ENCODE results near the gene NHLH1.

DNA sequence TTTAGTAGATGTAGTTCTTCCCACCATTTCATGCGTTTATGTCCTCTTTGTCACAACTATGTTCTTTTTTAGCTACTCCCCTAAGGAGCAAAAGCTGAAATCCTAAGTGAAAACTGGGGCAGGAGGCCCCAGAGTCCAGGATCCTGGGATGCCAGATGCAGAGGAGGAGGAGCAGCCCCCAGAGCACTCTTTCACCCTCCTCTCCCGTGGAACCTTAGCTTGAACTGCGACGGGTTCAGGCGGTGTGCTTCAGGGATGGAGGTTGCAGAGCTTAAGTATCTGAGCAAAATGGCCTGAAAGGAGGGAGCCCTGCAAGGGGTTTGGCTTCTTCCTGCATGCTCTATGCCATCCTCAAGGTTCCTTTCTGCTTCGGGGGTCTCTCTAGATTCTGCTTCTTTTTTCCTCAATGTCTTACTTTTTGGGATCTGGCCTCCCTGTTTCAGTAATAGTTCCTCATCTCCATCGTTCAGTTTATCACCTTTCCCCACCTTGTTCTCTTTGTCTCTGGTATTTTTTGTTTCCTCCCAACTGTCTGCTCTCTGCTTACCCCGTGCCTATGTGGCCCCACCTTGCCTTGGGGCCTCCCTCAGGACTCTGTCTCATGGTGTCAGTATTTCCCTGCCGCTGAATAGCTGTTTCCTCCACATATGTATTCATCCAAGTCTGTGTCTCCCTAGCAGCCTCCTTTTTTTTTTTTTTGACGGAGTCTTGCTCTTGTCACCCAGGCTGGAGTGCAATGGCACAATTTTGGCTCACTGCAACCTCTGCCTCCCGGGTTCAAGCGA, 2.7 kb upstream of the NHLH1 start:
- TF ChIP-seq, protein P1, sequence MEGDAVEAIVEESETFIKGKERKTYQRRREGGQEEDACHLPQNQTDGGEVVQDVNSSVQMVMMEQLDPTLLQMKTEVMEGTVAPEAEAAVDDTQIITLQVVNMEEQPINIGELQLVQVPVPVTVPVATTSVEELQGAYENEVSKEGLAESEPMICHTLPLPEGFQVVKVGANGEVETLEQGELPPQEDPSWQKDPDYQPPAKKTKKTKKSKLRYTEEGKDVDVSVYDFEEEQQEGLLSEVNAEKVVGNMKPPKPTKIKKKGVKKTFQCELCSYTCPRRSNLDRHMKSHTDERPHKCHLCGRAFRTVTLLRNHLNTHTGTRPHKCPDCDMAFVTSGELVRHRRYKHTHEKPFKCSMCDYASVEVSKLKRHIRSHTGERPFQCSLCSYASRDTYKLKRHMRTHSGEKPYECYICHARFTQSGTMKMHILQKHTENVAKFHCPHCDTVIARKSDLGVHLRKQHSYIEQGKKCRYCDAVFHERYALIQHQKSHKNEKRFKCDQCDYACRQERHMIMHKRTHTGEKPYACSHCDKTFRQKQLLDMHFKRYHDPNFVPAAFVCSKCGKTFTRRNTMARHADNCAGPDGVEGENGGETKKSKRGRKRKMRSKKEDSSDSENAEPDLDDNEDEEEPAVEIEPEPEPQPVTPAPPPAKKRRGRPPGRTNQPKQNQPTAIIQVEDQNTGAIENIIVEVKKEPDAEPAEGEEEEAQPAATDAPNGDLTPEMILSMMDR (IDR thresholded peaks at IDR 0.05) = no peak
- TF ChIP-seq POLR2A (IDR thresholded peaks at IDR 0.05) = no peak

Data from testis (tissue), 2 donors.